Parathyroid adenoma (tissue), 2 donors: ENCODE data around the gene OR2H2.

Source experiments
- H2AFZ ChIP-seq: fragments of 300-600 bp; sonication (generic); one replicate; pipeline ENCODE4 v1.7.0; 2017; ENCODE audit warnings: antibody characterized with exemption, mild to moderate bottlenecking
- H3K27ac ChIP-seq: fragments of 300-600 bp; sonication (generic); one replicate; pipeline ENCODE4 v1.7.0; 2017
- H3K27me3 ChIP-seq: fragments of 300-600 bp; sonication (generic); one replicate; pipeline ENCODE4 v1.7.0; 2017; ENCODE audit warnings: low read length; ENCODE audit not compliant: control insufficient read depth, insufficient read depth
- H3K36me3 ChIP-seq: fragments of 300-600 bp; sonication (generic); one replicate; pipeline ENCODE4 v1.7.0; 2017; ENCODE audit warnings: low read length; ENCODE audit not compliant: control insufficient read depth, insufficient read depth
- H3K4me1 ChIP-seq: fragments of 300-600 bp; sonication (generic); one replicate; pipeline ENCODE4 v1.7.0; 2017; ENCODE audit warnings: control low read depth
- H3K4me2 ChIP-seq: fragments of 300-600 bp; sonication (generic); one replicate; pipeline ENCODE4 v1.7.0; 2017; ENCODE audit warnings: low read length
- H3K4me3 ChIP-seq: fragments of 300-600 bp; sonication (generic); one replicate; pipeline ENCODE4 v1.7.0; 2017; ENCODE audit warnings: low read depth, low read length
- H3K79me2 ChIP-seq: fragments of 300-600 bp; sonication (generic); one replicate; pipeline ENCODE4 v1.7.0; 2017; ENCODE audit warnings: control low read depth
- H3K9ac ChIP-seq: fragments of 300-600 bp; sonication (generic); one replicate; pipeline ENCODE4 v1.7.0; 2017; ENCODE audit warnings: mild to moderate bottlenecking
- H3K9me3 ChIP-seq: fragments of 300-600 bp; sonication (generic); one replicate; pipeline ENCODE4 v1.7.0; 2017; ENCODE audit warnings: low read length; ENCODE audit not compliant: control insufficient read depth
- CTCF ChIP-seq: fragments of 300-600 bp; sonication (generic); IDR thresholded peaks from one replicate; pipeline ENCODE4 v1.7.0; 2017; ENCODE audit warnings: antibody characterized with exemption, mild to moderate bottlenecking
- donor health status: primary hyperparathyroidism.

OR2H2 gene

GRCh38 chr6:29624520-29624961 is 39.6 kb downstream of the OR2H2 start:
- no peak for TF ChIP-seq CTCF
- Histone ChIP-seq H3K4me1 (no peaks in the 10 kb centered on the region), H3K9ac (no peak overlapping the region), H3K4me3 (no peak overlapping the region), H3K27ac (no peak overlapping the region), H3K27me3 (no peaks in the 10 kb centered on the region), H3K36me3 (no peaks in the 10 kb centered on the region), H3K9me3 (no peaks in the 10 kb centered on the region), H3K79me2 (no peaks in the 10 kb centered on the region), H3K4me2 (no peak overlapping the region), H2AFZ (no peak overlapping the region)

- Histone ChIP-seq H3K4me2 (no peak overlapping the region), H3K27me3 (no peaks in the 10 kb centered on the region), H3K9me3 (no peaks in the 10 kb centered on the region), H3K4me1 (no peaks in the 10 kb centered on the region), H3K79me2 (no peaks in the 10 kb centered on the region), H2AFZ (no peak overlapping the region), H3K36me3 (no peaks in the 10 kb centered on the region), H3K27ac (no peak overlapping the region), H3K4me3 (no peak overlapping the region), H3K9ac (no peak overlapping the region)
- no peak for TF ChIP-seq CTCF
Observed at GRCh38 chr6:29625337-29625930, 40.5 kb downstream of the OR2H2 start.

GRCh38 chr6:29626948-29627754 is 42.2 kb downstream of the OR2H2 start:
- Histone ChIP-seq H3K4me1 (no peaks in the 10 kb centered on the region), H3K4me2 (peak overlapping the region; percentile 55), H2AFZ (peak overlapping the region; percentile 85), H3K4me3 (peak overlapping the region; percentile 42), H3K36me3 (no peaks in the 10 kb centered on the region), H3K79me2 (no peaks in the 10 kb centered on the region), H3K9me3 (no peaks in the 10 kb centered on the region), H3K9ac (no peak overlapping the region), H3K27me3 (no peaks in the 10 kb centered on the region), H3K27ac (no peak overlapping the region)
- no peak for TF ChIP-seq CTCF

DNA sequence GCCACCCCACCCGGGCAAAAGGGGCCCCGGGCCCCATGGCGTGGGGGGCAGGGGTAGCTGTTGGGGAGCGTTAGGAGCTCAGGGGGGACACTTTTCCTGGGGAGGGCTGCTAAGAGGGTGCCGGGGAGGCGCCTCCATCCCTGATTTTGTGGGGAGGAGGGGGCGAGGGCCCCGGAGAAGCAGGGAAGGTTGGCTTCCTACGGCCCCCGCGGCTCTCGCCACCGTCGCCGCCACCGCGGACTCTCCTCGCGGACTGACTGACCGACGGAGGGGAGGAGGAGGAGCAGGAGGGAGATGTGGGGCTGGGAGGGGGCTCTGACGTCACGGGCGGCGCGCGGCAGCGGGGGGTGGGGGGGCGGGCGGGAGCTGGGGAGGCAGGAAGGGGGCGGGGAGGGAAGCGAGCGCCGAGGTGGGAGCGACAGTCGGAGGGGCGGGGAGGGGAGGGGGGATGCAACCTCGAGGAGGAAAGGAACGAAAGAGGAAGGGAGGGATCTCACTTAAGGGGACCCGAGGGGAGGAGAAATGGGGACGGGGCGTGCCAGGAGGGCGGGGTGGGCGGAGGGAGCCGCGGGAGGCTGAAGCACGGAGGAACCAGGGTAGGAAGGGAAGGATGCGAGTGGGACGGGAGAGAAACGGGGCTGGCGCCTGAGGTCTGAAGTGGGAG is 43.0 kb downstream of the OR2H2 start:
- no peak overlapping the region for H3K9ac ChIP-seq
- no peaks in the 10 kb centered on the region for H3K36me3 ChIP-seq
- no peak overlapping the region for H3K27ac ChIP-seq
- peak overlapping the region; percentile 85 for H2AFZ ChIP-seq
- no peaks in the 10 kb centered on the region for H3K9me3 ChIP-seq
- H3K4me2 ChIP-seq = peak overlapping the region; percentile 88
- no peak for TF ChIP-seq CTCF
- no peaks in the 10 kb centered on the region for H3K79me2 ChIP-seq
- no peaks in the 10 kb centered on the region for H3K27me3 ChIP-seq
- H3K4me3 ChIP-seq = peak overlapping the region; percentile 42
- no peaks in the 10 kb centered on the region for H3K4me1 ChIP-seq
